ENCODE results near the gene THSD4.

Gene THSD4

DNA sequence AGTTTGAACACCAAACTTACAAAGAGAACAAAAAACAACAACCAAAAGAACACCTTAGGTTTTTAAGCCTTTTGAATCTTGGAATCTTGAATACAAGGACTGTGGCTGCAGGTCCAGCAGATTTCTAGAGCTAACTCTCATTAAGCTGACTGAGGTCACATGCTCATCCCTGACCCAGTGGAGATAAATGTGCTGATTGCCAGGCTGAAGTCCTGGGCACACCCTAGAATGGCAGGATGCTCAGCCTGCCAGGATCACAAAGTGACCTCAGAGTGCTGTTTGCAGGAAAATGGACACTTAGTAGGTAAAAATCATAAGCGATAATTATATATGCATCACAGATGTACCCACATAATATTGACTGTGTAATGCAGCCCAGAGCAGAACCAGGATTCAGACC, 449.7 kb downstream of the THSD4 start:
- in situ Hi-C loops (cut with MboI; ENCODE audit: low sequenced_read_pairs) = no loop called here
- H3K4me3 ChIP-seq = no peak overlapping the region

DNA sequence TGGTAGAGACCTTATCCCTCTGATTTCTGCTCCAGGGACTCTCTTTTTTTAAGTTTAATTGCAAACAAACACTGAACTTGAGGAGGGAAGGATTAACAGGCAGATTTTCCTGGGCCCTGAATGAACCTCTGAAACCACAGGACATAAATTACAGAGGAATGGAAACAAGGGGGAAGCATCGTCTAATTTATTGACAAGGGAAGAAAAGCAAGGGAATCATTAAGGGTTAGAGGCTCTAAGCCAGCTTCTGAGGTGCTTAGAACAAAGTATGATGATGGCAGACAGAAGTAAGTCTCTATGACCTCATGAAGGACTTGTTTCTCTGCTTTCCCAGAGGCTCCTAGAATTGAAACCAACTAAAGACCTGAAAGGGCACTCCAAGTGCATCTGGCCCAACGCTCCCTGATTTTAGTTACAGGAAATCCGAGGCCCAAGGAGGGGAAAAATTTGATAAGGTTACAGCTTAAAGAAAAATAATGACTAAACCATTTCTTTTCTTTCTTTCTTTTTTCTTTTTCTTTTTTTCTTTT, 450.4 kb downstream of the THSD4 start:
- no peaks in the 10 kb centered on the region for H3K36me3 ChIP-seq (replicated peaks)
- H3K27me3 ChIP-seq (ENCODE audit: low read depth) = no peaks in the 10 kb centered on the region
- no peaks in the 10 kb centered on the region; the same call in 1 of the 2 replicates for H3K4me1 ChIP-seq
- in situ Hi-C loops (cut with MboI; ENCODE audit: low sequenced_read_pairs) = no loop called here
- H3K4me3 ChIP-seq = no peak overlapping the region
- no peaks in the 10 kb centered on the region for H3K9me3 ChIP-seq
- no peak for DNase-seq (ENCODE audit: low spot score in 2 of 2)

More for the DNA sequence above, 449.7 kb downstream of the THSD4 start:
- no peaks in the 10 kb centered on the region for H3K9me3 ChIP-seq
- H3K27me3 ChIP-seq (ENCODE audit: low read depth) = no peaks in the 10 kb centered on the region
- no peak for DNase-seq (ENCODE audit: low spot score in 2 of 2)
- peaks cover 4% of the 10 kb centered on the region; the same call in 1 of the 2 replicates for H3K4me1 ChIP-seq
- H3K36me3 ChIP-seq (replicated peaks) = no peaks in the 10 kb centered on the region

DNA sequence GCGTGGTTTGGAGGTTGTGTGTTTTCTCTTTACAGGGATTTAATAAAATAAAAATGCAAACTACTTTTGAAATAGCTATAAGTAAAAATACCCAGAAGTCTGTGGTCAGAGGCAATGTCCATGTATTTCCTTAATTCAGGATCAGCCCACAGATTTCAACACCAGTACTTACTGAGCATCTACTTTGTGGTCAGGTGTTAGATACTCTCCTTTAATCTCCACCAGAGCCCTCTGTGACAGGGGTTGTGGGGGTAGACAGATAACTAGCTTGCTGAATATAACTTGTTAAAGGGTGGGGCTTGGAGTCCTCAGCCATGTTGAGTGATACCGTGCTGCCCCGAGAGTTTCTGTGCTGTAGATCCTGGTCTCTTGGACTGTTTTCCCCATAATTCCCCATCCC, 451.0 kb downstream of the THSD4 start:
- DNase-seq (ENCODE audit: low spot score in 2 of 2) = no peak
- Histone ChIP-seq H3K9me3 (no peaks in the 10 kb centered on the region), H3K4me1 (no peaks in the 10 kb centered on the region), H3K36me3 (replicated peaks) (no peaks in the 10 kb centered on the region), H3K27me3 (ENCODE audit: low read depth) (no peaks in the 10 kb centered on the region), H3K4me3 (no peak overlapping the region)
- in situ Hi-C loops (cut with MboI; ENCODE audit: low sequenced_read_pairs) = no loop called here

DNA sequence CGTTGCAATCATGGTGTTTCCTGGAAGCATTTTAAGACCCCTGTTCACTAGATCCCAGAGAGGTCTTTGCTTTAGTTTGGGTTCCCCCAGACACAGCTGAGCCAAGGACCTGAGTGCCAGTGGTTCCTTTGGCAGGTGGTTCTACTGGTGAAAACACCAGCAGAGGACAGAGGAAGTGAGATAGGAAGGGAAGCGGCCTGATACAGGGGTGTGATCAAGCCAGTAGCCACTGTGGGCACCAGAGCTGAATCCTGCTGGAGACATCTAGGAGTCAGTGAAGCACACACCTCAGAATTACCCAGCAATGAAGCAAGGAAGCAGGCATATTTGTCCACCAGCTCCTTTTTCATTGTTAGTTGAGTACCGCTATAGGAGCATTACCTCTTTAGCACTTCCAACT, 451.9 kb downstream of the THSD4 start:
- in situ Hi-C loops (cut with MboI; ENCODE audit: low sequenced_read_pairs) = no loop called here
- Histone ChIP-seq H3K4me3 (no peak overlapping the region), H3K27me3 (ENCODE audit: low read depth) (peaks cover 4% of the 10 kb centered on the region; the same call in 1 of the 2 replicates), H3K9me3 (no peaks in the 10 kb centered on the region), H3K4me1 (no peaks in the 10 kb centered on the region), H3K36me3 (replicated peaks) (no peaks in the 10 kb centered on the region)
- DNase-seq (ENCODE audit: low spot score in 2 of 2) = no peak

DNA sequence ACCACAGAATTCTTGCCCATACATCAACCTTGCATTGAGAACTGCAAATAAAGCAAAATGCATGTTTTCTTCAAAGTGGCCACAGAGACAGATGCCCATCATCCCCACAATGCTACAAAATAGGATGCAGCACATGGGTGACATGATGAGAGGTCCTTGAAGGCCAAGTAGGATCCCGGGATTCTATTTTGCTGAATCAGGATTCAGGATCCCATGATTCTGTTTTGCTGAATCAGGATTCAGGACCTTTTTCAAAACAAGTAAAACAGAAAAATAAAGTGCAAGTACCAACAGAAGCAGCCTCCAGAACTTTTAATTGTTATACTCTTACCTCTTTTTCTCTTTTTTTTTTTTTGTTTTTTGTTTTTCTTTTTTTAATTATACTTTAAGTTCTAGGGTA, 453.0 kb downstream of the THSD4 start:
- in situ Hi-C loops (cut with MboI; ENCODE audit: low sequenced_read_pairs) = no loop called here
- Histone ChIP-seq H3K9me3 (no peaks in the 10 kb centered on the region), H3K36me3 (replicated peaks) (no peaks in the 10 kb centered on the region), H3K27me3 (ENCODE audit: low read depth) (peaks cover 8% of the 10 kb centered on the region), H3K4me1 (no peaks in the 10 kb centered on the region), H3K4me3 (no peak overlapping the region)
- no peak for DNase-seq (ENCODE audit: low spot score in 2 of 2)

DNA sequence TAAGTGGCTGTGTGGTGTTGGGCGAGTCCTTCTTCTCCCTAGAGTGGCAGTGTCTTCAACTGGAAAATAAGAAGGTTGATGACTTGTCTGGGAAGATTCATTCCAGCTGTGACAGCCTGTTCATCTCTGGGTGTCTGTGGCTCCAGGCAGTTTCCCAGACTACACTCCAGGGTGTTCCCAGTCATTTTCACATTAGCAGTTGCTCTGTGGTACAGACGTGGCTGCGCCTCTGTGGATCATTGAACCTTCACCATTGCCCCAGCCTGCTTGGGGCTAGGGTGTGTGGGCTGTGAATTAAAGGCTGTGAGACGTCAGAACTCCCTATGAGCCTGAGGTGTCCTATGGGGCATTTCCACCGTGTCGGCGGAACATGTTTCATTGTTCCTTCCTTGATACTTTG, 455.5 kb downstream of the THSD4 start:
- Histone ChIP-seq H3K27me3 (ENCODE audit: low read depth) (peaks cover 24% of the 10 kb centered on the region), H3K36me3 (replicated peaks) (no peaks in the 10 kb centered on the region), H3K4me3 (no peak overlapping the region), H3K9me3 (no peaks in the 10 kb centered on the region), H3K4me1 (no peaks in the 10 kb centered on the region)
- in situ Hi-C loops (cut with MboI; ENCODE audit: low sequenced_read_pairs) = no loop called here
- DNase-seq (ENCODE audit: low spot score in 2 of 2) = no peak

DNA sequence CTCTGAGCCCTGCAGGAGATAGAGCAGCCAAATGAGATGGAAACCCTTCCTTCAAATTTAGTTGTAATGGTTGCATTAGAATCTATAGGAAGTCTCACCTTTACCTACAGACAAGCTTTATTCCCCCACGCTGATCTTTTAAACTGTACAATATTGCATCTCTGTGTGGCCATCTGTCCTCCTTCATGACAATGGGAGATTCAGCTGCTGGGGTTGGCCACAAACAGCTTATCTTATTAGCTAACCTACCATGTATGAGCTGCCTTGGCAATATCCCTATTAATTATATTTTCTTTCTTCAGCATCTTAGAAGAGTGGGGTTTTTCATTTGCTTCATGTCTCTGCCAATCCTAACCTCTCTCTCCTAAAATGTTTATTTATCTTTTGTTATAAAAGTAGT, 456.4 kb downstream of the THSD4 start:
- H3K4me3 ChIP-seq = no peak overlapping the region
- H3K9me3 ChIP-seq = no peaks in the 10 kb centered on the region
- peaks cover 24% of the 10 kb centered on the region for H3K27me3 ChIP-seq (ENCODE audit: low read depth)
- H3K36me3 ChIP-seq (replicated peaks) = no peaks in the 10 kb centered on the region
- no peaks in the 10 kb centered on the region for H3K4me1 ChIP-seq
- no peak for DNase-seq (ENCODE audit: low spot score in 2 of 2)
- in situ Hi-C loops (cut with MboI; ENCODE audit: low sequenced_read_pairs) = no loop called here

DNA sequence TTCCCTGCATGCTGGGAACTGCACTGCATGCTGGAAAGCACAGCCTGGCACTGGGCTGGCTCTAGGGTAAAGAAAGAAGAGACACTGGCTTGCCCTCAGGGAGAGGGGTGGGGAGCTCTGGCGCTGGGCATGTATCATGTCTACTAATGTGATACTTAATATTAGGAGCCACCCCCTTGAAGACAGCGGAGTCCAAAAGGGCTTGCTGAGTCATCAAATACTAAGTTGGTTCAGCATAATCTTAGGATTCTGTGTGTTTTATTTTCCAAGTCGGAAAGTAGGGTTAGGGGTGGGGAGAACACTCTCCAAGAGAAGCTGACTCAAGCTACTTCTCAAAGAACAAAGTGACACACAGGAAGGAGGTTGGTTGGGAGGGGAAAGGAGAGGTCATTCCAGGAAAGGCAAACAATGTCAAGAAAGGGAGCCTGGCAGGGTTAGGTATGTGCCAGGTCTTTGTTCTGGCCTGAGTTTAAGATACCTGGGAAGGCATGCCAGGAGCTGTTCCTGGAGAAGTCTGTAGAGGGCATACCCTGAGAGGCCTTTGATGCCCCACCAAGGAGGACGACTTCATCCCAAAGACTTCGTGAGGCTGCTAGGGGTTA, 457.3 kb downstream of the THSD4 start:
- DNase-seq (ENCODE audit: low spot score in 2 of 2) = no peak
- in situ Hi-C loops (cut with MboI; ENCODE audit: low sequenced_read_pairs) = no loop called here
- Histone ChIP-seq H3K4me1 (no peaks in the 10 kb centered on the region), H3K36me3 (replicated peaks) (no peaks in the 10 kb centered on the region), H3K9me3 (no peaks in the 10 kb centered on the region), H3K27me3 (ENCODE audit: low read depth) (peaks cover 24% of the 10 kb centered on the region), H3K4me3 (no peak overlapping the region)

DNA sequence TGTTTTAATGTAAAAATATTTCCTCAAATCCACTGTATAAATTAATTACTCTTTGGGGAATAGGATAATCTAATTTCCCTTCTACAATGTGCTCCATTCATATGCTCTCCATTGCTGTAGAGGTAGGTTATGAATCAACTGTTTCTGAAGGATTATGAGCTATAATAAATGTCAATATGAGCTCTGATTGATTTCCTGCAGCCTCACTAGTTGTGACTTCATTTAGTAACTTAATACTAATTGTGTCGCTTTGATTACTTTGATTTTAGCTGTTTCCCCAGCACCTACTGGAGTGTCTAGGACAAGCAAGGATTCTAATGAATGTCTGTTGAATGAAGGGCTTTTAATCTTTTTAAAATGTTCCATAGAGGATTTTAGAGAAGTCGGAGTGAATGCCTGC, 458.3 kb downstream of the THSD4 start:
- in situ Hi-C loops (cut with MboI; ENCODE audit: low sequenced_read_pairs) = no loop called here
- DNase-seq (ENCODE audit: low spot score in 2 of 2) = no peak
- Histone ChIP-seq H3K4me3 (no peak overlapping the region), H3K27me3 (ENCODE audit: low read depth) (peaks cover 24% of the 10 kb centered on the region), H3K4me1 (no peaks in the 10 kb centered on the region), H3K36me3 (replicated peaks) (no peaks in the 10 kb centered on the region), H3K9me3 (no peaks in the 10 kb centered on the region)

DNA sequence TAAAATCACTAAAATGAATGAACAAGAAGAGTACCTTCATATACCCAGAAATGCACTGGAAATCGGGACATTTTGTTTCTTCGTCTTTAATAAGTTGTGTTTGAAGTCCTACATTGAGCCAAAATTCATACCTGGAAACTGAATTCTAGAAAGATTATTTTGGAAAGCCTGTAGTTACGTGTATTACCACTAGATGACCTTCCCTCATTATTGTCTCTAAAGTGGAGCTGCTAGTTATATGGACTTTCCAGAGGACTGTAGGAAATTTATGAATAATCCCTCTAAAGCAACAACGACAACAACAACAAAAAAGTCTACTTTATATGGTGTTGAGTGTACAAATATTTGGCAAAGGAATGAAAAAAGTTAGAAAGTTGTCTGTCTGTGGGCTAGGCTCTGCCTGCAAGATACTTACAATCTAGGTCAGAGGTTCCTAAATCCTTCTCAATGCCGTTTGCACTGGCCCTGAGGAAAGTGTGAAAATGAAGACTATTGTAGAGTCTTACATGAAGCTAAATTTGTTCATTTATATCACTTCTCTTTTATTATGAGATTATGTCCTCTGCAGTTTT, 460.3 kb downstream of the THSD4 start:
- in situ Hi-C loops (cut with MboI; ENCODE audit: low sequenced_read_pairs) = no loop called here

DNA sequence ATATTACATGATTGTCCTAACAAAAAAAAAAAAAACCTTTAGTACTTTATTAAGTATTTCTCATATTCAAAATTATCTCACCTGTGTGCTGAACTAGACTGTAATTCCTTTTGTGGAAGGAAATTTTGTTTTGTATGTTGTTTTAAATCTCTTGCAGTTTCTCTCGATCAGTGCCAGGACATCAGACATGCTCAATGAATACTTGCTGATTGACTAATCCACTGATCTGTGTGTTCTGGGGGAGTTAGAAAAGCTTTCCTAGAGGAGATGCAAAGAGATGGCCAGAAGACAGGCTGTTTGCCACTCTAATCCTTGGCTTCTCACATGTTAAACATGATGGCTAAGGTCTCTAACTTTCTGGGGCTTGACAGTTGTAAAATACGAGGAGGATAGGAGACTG, 461.8 kb downstream of the THSD4 start:
- Histone ChIP-seq H3K27me3 (ENCODE audit: low read depth) (peaks cover 21% of the 10 kb centered on the region), H3K36me3 (replicated peaks) (no peaks in the 10 kb centered on the region), H3K4me3 (no peak overlapping the region), H3K9me3 (no peaks in the 10 kb centered on the region), H3K4me1 (no peaks in the 10 kb centered on the region)
- DNase-seq (ENCODE audit: low spot score in 2 of 2) = no peak
- in situ Hi-C loops (cut with MboI; ENCODE audit: low sequenced_read_pairs) = no loop called here

More for the DNA sequence above, 460.3 kb downstream of the THSD4 start:
- peaks cover 24% of the 10 kb centered on the region for H3K27me3 ChIP-seq (ENCODE audit: low read depth)
- H3K36me3 ChIP-seq (replicated peaks) = no peaks in the 10 kb centered on the region
- H3K4me1 ChIP-seq = no peaks in the 10 kb centered on the region
- no peaks in the 10 kb centered on the region for H3K9me3 ChIP-seq
- no peak overlapping the region for H3K4me3 ChIP-seq
- peak in 1 of 2 experiments; percentile 73 for DNase-seq (ENCODE audit: low spot score in 2 of 2)

DNA sequence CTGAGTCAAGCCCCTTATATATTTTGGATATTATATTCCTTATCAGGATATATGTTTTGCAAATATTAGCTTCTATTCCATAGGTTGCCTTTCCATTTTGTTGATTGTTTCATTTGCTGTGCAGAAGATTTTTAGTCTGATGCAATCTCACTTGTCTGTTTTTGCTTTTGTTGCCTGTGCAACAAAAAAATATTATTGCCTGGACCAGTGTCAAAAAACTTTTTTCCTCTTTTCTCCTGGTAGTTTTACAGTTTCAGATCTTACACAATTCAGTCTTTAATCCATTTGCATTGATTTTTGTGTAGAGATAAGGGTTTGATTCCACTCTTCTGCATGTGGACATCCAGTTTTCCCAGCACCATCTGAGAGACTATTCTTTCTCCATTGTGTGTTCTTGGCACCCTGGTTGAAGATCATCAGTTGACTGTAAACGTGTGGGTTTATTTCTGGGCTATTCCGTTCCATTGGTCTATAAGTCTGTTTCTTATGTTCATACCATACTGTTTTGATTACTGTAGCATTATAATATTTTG, 466.2 kb downstream of the THSD4 start:
- Histone ChIP-seq H3K4me3 (no peak overlapping the region), H3K36me3 (replicated peaks) (no peaks in the 10 kb centered on the region), H3K27me3 (ENCODE audit: low read depth) (peaks cover 5% of the 10 kb centered on the region; the same call in 1 of the 2 replicates), H3K9me3 (peaks cover 7% of the 10 kb centered on the region; the same call in 1 of the 2 replicates), H3K4me1 (no peaks in the 10 kb centered on the region)
- DNase-seq (ENCODE audit: low spot score in 2 of 2) = no peak
- in situ Hi-C loops (cut with MboI; ENCODE audit: low sequenced_read_pairs) = no loop called here

DNA sequence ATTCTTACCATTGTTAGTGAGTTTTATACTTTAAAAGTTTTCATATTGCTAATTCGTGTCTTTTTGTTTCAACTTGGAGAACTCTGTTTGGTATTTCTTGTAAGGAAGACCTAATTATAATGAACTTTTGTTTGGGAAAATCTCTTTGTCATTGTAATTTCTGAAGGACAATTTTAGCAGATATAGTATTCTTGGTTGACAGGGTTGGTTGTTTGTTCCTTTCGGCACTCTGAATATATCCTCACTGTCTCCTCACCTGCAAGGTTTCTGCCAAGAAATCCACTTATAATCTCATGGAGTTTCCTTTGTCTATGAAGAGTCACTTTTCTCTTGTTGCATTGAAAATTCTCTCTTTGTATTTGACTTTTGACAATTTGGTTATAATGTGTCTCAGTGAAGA, 469.9 kb downstream of the THSD4 start:
- no peak for DNase-seq (ENCODE audit: low spot score in 2 of 2)
- H3K4me1 ChIP-seq = no peaks in the 10 kb centered on the region
- in situ Hi-C loops (cut with MboI; ENCODE audit: low sequenced_read_pairs) = no loop called here
- no peak overlapping the region for H3K4me3 ChIP-seq
- H3K36me3 ChIP-seq (replicated peaks) = no peaks in the 10 kb centered on the region
- H3K9me3 ChIP-seq = peaks cover 7% of the 10 kb centered on the region; the same call in 1 of the 2 replicates
- peaks cover 5% of the 10 kb centered on the region; the same call in 1 of the 2 replicates for H3K27me3 ChIP-seq (ENCODE audit: low read depth)

DNA sequence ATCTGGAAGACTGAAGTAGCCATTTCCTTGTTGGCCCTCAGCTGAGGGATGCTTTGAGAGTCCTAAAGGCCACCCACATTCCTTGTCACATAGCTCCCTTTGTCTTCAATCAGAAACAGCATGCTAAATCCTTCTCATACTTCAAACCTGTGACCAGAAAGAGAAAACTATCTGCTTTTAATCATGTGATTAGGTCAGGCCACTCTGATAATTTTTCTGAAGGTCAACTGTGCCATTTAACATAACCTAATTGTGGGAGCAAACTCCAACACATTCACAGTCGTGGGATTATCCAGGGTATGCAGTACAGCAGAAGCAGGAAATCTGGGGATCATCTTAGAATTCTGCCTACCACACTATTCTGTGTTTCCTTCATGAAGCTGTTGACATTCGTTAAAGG, 471.2 kb downstream of the THSD4 start:
- Histone ChIP-seq H3K27me3 (ENCODE audit: low read depth) (peaks cover 5% of the 10 kb centered on the region; the same call in 1 of the 2 replicates), H3K9me3 (peaks cover 7% of the 10 kb centered on the region; the same call in 1 of the 2 replicates), H3K4me1 (no peaks in the 10 kb centered on the region), H3K4me3 (no peak overlapping the region), H3K36me3 (replicated peaks) (no peaks in the 10 kb centered on the region)
- in situ Hi-C loops (cut with MboI; ENCODE audit: low sequenced_read_pairs) = no loop called here
- no peak for DNase-seq (ENCODE audit: low spot score in 2 of 2)

Measured in HAP-1 (cell line).